GM23248 (cell line): ENCODE measurements around the gene EFHD1.

Source experiments
- EZH2 ChIP-seq: fragments of 200-600 bp; sonication (generic); IDR thresholded peaks from 2 replicates; pipeline ENCODE4 v1.6.1; 2018; ENCODE audit warnings: antibody characterized with exemption, mild to moderate bottlenecking; ENCODE audit not compliant: insufficient read depth, poor library complexity, severe bottlenecking
- EZH2phosphoT487 ChIP-seq: fragments of 200-600 bp; sonication (generic); IDR thresholded peaks from 2 replicates; pipeline ENCODE4 v1.6.1; 2018; ENCODE audit warnings: antibody characterized with exemption, moderate library complexity, mild to moderate bottlenecking, low read depth; ENCODE audit not compliant: insufficient read depth

GRCh38 chr2:232632229-232632903 is 1.0 kb upstream of the EFHD1 start:
- TF ChIP-seq EZH2 (peak; percentile 79), EZH2phosphoT487 (no peak)
